VCaP (cell line): Measurements from ENCODE around the gene USP15.

Experiments
- H3K27ac ChIP-seq: fragments of 450-650 bp; 2 replicates; pipeline ENCODE4 v1.5.1; 2017
- CTCF ChIP-seq: fragments of 450-650 bp; conservative IDR thresholded peaks from 2 replicates; pipeline ENCODE4 v1.5.1; 2017; ENCODE audit warnings: mild to moderate bottlenecking, moderate library complexity

The USP15 gene

GRCh38 chr12:62306569-62307530, 46.6 kb downstream of the USP15 start:
- H3K27ac ChIP-seq, result no peak overlapping the region
- TF ChIP-seq CTCF, result no peak

DNA sequence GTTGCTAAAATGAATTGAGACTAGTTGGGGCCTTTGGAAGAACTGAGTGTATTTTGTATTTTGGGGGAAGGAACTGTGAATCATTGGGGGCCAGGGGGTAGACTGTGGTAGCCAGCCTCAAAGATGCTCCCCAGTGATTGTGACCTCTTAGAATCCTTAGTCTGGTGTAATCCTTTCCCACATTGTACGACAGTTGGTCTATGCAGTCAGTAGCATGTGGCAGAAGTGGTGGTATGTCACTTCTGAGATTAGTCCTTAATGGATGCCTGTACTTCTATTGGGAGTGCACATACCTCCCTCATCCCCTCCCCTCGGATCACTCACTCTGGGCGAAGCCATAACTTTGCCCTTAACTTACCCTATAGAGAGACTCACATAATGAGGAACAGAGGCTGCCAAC, 48.0 kb downstream of the USP15 start:
- no peak overlapping the region for H3K27ac ChIP-seq
- TF ChIP-seq CTCF, result no peak

- no peak overlapping the region for H3K27ac ChIP-seq
- no peak for TF ChIP-seq CTCF
Measured at GRCh38 chr12:62313727-62314380, 53.6 kb downstream of the USP15 start.

DNA sequence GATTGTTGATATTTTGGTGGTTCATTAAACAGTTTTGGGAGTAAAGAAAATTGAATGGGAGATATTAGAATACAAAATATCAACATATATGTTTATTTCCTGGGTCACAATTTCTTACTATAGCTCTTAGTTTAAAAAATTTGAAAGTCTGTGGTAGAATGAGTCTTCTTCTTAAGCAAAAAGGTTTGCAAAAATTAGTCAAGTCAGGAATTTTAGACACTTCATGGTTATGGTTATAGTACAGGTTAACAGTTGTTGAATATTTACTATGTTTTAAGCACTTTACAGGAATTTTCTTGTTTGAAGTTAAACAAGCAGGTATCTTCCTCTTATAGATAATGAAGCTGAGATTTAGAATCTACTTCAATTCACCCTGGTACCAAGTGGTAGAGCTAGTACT, 56.8 kb downstream of the USP15 start:
- no peak for TF ChIP-seq CTCF
- no peak overlapping the region for H3K27ac ChIP-seq

DNA sequence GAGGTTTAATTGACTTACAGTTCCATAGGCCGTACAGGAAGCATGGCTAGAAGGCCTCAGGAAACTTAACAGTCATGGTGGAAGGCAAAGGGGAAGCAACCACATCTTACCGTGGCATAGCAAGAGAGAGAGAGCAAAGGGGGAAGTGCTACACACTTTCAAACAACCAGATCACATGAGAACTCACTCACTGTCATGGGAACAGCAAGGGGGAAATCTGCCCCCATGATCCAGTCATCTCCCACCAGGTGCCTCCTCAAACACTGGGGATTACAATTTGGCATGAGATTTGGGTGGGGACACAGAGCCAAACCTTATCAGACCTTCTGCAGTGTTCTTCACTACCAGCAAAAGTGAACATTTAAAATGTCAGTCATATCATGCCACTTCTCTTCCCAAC, 58.9 kb downstream of the USP15 start:
- no peak for TF ChIP-seq CTCF
- no peak overlapping the region for H3K27ac ChIP-seq

DNA sequence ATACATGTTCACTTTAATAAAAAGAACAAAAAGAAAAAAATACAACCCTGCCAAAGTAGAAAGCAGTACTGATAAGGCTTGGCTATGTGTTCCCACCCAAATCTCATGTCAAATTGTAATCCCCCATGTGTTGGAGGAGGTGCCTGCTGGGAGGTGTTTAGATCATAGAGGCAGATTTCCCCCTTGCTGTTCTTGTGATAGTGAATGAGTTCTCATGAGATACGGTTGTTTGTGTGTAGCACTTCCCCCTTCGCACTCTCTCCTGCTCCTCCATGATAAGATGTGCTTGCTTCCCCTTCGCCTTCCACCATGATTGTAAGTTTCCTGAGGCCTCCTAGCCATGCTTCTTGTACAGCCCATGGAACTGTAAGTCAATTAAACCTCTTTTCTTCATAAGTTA, 59.9 kb downstream of the USP15 start:
- TF ChIP-seq CTCF, result no peak
- no peak overlapping the region for H3K27ac ChIP-seq

GRCh38 chr12:62323386-62323785, 63.2 kb downstream of the USP15 start:
- TF ChIP-seq CTCF, result no peak
- H3K27ac ChIP-seq, result no peak overlapping the region
